Glomerular visceral epithelial cell (primary cell): ENCODE results near the gene C15orf61.

Experiments used
- DNase-seq: peaks from one replicate; pipeline ENCODE4 v3.0.0-alpha.2; 2016; ENCODE audit errors: extremely low spot score

C15orf61 gene

GRCh38 chr15:67512933-67513714, 7.8 kb upstream of the C15orf61 start:
- DNase-seq: no peak

GRCh38 chr15:67515090-67515489, 5.8 kb upstream of the C15orf61 start:
- DNase-seq: no peak

- no peak for DNase-seq
Observed at GRCh38 chr15:67515557-67515956, 5.4 kb upstream of the C15orf61 start.

GRCh38 chr15:67520321-67521028, 456 bp upstream of the C15orf61 start:
- DNase-seq: no peak

GRCh38 chr15:67521783-67522568, 1.0 kb downstream of the C15orf61 start:
- DNase-seq: peak; percentile 4

- DNase-seq: no peak
Observed at GRCh38 chr15:67523330-67523729, 2.4 kb downstream of the C15orf61 start.

- no peak for DNase-seq
Observed at GRCh38 chr15:67524235-67524634, 3.3 kb downstream of the C15orf61 start.

GRCh38 chr15:67528513-67528912, 7.6 kb downstream of the C15orf61 start:
- DNase-seq: no peak

GRCh38 chr15:67531379-67531914, 10.5 kb downstream of the C15orf61 start:
- no peak for DNase-seq

- DNase-seq: no peak
Observed at GRCh38 chr15:67533873-67534272, 12.9 kb downstream of the C15orf61 start.

GRCh38 chr15:67534360-67534759, 13.4 kb downstream of the C15orf61 start:
- DNase-seq: no peak

GRCh38 chr15:67537771-67538170, 16.8 kb downstream of the C15orf61 start:
- no peak for DNase-seq

GRCh38 chr15:67542420-67543347, 21.8 kb downstream of the C15orf61 start, which contains the start of gene MAP2K5:
Gene MAP2K5, plus strand, starts transcription at chr15:67542703. Its CDS starts 633 bp downstream, at chr15:67543336.
- DNase-seq: peak; percentile 80

GRCh38 chr15:67543348-67543718, 22.4 kb downstream of the C15orf61 start:
- peak; percentile 14 for DNase-seq

GRCh38 chr15:67544475-67544874, 23.5 kb downstream of the C15orf61 start:
- no peak for DNase-seq

GRCh38 chr15:67545864-67546263, 24.9 kb downstream of the C15orf61 start:
- DNase-seq: no peak

GRCh38 chr15:67547064-67547463, 26.1 kb downstream of the C15orf61 start:
- DNase-seq: no peak

GRCh38 chr15:67547836-67548235, 26.9 kb downstream of the C15orf61 start:
- DNase-seq: no peak

- DNase-seq: no peak
Observed at GRCh38 chr15:67548236-67548852, 27.4 kb downstream of the C15orf61 start.

- DNase-seq: no peak
Observed at GRCh38 chr15:67548862-67549651, 28.1 kb downstream of the C15orf61 start.
